GM18505 (cell line): ENCODE results near the gene SUGP1.

Experiments
- ATAC-seq: cut with Tn5 transposase; IDR thresholded peaks from one replicate; pipeline ENCODE4 v1.9.1; 2021; ENCODE audit not compliant: unreplicated experiment
- POLR2A ChIP-seq: IDR thresholded peaks from 4 replicates; pipeline ENCODE4 v1.6.1; 2011; ENCODE audit warnings: borderline replicate concordance; ENCODE audit not compliant: insufficient read depth, insufficient read length; ENCODE audit errors: extremely low read depth

The SUGP1 gene

GRCh38 chr19:19334063-19334988 is 14.0 kb upstream of the SUGP1 start:
- no peak for TF ChIP-seq POLR2A
- no peak for ATAC-seq

GRCh38 chr19:19329126-19329525 is 8.8 kb upstream of the SUGP1 start:
- no peak for ATAC-seq

GRCh38 chr19:19327672-19328071 is 7.4 kb upstream of the SUGP1 start:
- no peak for ATAC-seq
- no peak for TF ChIP-seq POLR2A

More at GRCh38 chr19:19329126-19329525, 8.8 kb upstream of the SUGP1 start:
- TF ChIP-seq POLR2A = no peak

- TF ChIP-seq POLR2A = no peak
Observed at GRCh38 chr19:19324059-19324770, 3.9 kb upstream of the SUGP1 start.

GRCh38 chr19:19321141-19321577 is 850 bp upstream of the SUGP1 start:
- no peak for TF ChIP-seq POLR2A
- peak; percentile 9 for ATAC-seq

More at GRCh38 chr19:19324059-19324770, 3.9 kb upstream of the SUGP1 start:
- no peak for ATAC-seq

- no peak for TF ChIP-seq POLR2A
- ATAC-seq = no peak
Observed at GRCh38 chr19:19319732-19320360, 463 bp downstream of the SUGP1 start.

GRCh38 chr19:19316082-19316481 is 4.2 kb downstream of the SUGP1 start:
- no peak for TF ChIP-seq POLR2A
- no peak for ATAC-seq

GRCh38 chr19:19315444-19315843 is 4.9 kb downstream of the SUGP1 start:
- no peak for TF ChIP-seq POLR2A
- no peak for ATAC-seq

- TF ChIP-seq POLR2A = no peak
- no peak for ATAC-seq
Observed at GRCh38 chr19:19308373-19308772, 11.9 kb downstream of the SUGP1 start.

- no peak for ATAC-seq
- TF ChIP-seq POLR2A = no peak
Observed at GRCh38 chr19:19306191-19306590, 14.1 kb downstream of the SUGP1 start.

GRCh38 chr19:19305696-19306095 is 14.6 kb downstream of the SUGP1 start:
- TF ChIP-seq POLR2A = no peak
- no peak for ATAC-seq

- TF ChIP-seq POLR2A = no peak
- ATAC-seq = no peak
Observed at GRCh38 chr19:19305066-19305465, 15.2 kb downstream of the SUGP1 start.
